Fibroblast of lung (primary cell): ENCODE data around the gene BMP7.

Experiments used
- EZH2 ChIP-seq: IDR thresholded peaks from 2 replicates; pipeline ENCODE4 v1.5.1; 2012; ENCODE audit warnings: low read length, control low read depth, mild to moderate bottlenecking; ENCODE audit errors: missing control alignments
- TF ChIP-seq, protein P1 (sequence below), 2 donors: IDR thresholded peaks in 1 of 2; conservative IDR thresholded peaks in 1 of 2; 1 replicate in 1 of 2; 2 replicates in 1 of 2; pipeline ENCODE4 v1.5.1; 2011 to 2012; ENCODE audit warnings: low read length in 2 of 2, control low read depth in 1 of 2, inconsistent platforms in 1 of 2, low read depth in 1 of 2, mild to moderate bottlenecking in 1 of 2

- TF ChIP-seq, protein P1, sequence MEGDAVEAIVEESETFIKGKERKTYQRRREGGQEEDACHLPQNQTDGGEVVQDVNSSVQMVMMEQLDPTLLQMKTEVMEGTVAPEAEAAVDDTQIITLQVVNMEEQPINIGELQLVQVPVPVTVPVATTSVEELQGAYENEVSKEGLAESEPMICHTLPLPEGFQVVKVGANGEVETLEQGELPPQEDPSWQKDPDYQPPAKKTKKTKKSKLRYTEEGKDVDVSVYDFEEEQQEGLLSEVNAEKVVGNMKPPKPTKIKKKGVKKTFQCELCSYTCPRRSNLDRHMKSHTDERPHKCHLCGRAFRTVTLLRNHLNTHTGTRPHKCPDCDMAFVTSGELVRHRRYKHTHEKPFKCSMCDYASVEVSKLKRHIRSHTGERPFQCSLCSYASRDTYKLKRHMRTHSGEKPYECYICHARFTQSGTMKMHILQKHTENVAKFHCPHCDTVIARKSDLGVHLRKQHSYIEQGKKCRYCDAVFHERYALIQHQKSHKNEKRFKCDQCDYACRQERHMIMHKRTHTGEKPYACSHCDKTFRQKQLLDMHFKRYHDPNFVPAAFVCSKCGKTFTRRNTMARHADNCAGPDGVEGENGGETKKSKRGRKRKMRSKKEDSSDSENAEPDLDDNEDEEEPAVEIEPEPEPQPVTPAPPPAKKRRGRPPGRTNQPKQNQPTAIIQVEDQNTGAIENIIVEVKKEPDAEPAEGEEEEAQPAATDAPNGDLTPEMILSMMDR (conservative IDR thresholded peaks at IDR 0.05 in 1 of 2, IDR thresholded peaks at IDR 0.05 in 1 of 2; ENCODE audit: low read depth in 1 of 2, low read length in 2 of 2), result no peak
- TF ChIP-seq EZH2, result no peak
Measured at GRCh38 chr20:57146155-57146554, 120.3 kb downstream of the BMP7 start.
